DND-41 (cell line): ENCODE data around the gene USPL1.

ENCODE experiments used
- ATAC-seq: fragments of 200-7000 bp; cut with Tn5 transposase; 3 replicates; pipeline ENCODE4 v1.9.1; 2021; ENCODE audit warnings: low read depth; ENCODE audit not compliant: insufficient read depth
- DNase-seq: peaks from one replicate; pipeline ENCODE4 v3.0.0-alpha.2; 2020
- H2AFZ ChIP-seq: 2 replicates; pipeline ENCODE4 v1.6.0; 2012; ENCODE audit warnings: low read depth, low read length
- H3K27ac ChIP-seq: 2 replicates; pipeline ENCODE4 v1.5.1; 2012; ENCODE audit warnings: low read length, inconsistent platforms
- H3K27me3 ChIP-seq: fragments of 200-600 bp; sonication (generic); 2 replicates; pipeline ENCODE4 v1.6.0; 2012; ENCODE audit warnings: low read length, mild to moderate bottlenecking, inconsistent platforms; ENCODE audit not compliant: insufficient read depth, poor library complexity
- H3K36me3 ChIP-seq: 2 replicates; pipeline ENCODE4 v1.5.1; 2012; ENCODE audit warnings: low read length, inconsistent platforms; ENCODE audit not compliant: insufficient read depth
- H3K4me1 ChIP-seq: 2 replicates; pipeline ENCODE4 v1.5.1; 2012; ENCODE audit warnings: mild to moderate bottlenecking, low read length; ENCODE audit not compliant: insufficient read depth
- H3K4me2 ChIP-seq: 2 replicates; pipeline ENCODE4 v1.6.0; 2012; ENCODE audit warnings: mild to moderate bottlenecking, moderate library complexity, low read length, inconsistent platforms; ENCODE audit not compliant: insufficient read depth
- H3K4me3 ChIP-seq, 2 experiments: fragments of 200-600 bp in 1 of 2; shearing (Covaris generic) in 1 of 2; 2 replicates each; pipeline ENCODE4 v1.5.1; 2012 to 2016; ENCODE audit warnings: inconsistent platforms in 2 of 2, low read length in 2 of 2, mild to moderate bottlenecking in 2 of 2, low read depth in 1 of 2, moderate library complexity in 1 of 2
- H3K79me2 ChIP-seq: 2 replicates; pipeline ENCODE4 v1.6.0; 2012; ENCODE audit warnings: low read length, inconsistent platforms; ENCODE audit not compliant: insufficient read depth
- H3K9ac ChIP-seq: 2 replicates; pipeline ENCODE4 v1.6.0; 2012; ENCODE audit warnings: low read depth, mild to moderate bottlenecking, inconsistent platforms, low read length, moderate library complexity
- H3K9me3 ChIP-seq: 2 replicates; pipeline ENCODE4 v1.5.1; 2012; ENCODE audit warnings: low read length, moderate library complexity, mild to moderate bottlenecking, inconsistent platforms; ENCODE audit not compliant: insufficient read depth, severe bottlenecking
- H4K20me1 ChIP-seq: 2 replicates; pipeline ENCODE4 v1.6.0; 2012; ENCODE audit warnings: low read length; ENCODE audit not compliant: insufficient read depth
- CTCF ChIP-seq: IDR thresholded peaks from 2 replicates; pipeline ENCODE4 v1.5.1; 2012; ENCODE audit warnings: borderline replicate concordance, low read length, moderate library complexity, mild to moderate bottlenecking; ENCODE audit not compliant: poor library complexity, severe bottlenecking; ENCODE audit errors: extremely low read depth
- EZH2 ChIP-seq: IDR thresholded peaks from 3 replicates; pipeline ENCODE4 v1.6.1; 2012; ENCODE audit warnings: borderline replicate concordance, low read depth, mild to moderate bottlenecking, moderate library complexity, low read length, inconsistent platforms; ENCODE audit not compliant: severe bottlenecking

USPL1 gene

GRCh38 chr13:30697177-30697953 is 79.6 kb downstream of the USPL1 start:
- Histone ChIP-seq H3K27ac (no peak overlapping the region), H4K20me1 (no peaks in the 10 kb centered on the region), H3K79me2 (no peaks in the 10 kb centered on the region), H3K27me3 (no peaks in the 10 kb centered on the region), H3K4me1 (peaks cover 26% of the 10 kb centered on the region), H3K4me2 (no peak overlapping the region), H2AFZ (no peak overlapping the region), H3K9ac (no peak overlapping the region), H3K36me3 (no peaks in the 10 kb centered on the region), H3K4me3 (no peak overlapping the region), H3K9me3 (no peaks in the 10 kb centered on the region)
- DNase-seq (no peak), ATAC-seq (no peak)
- no peak for TF ChIP-seq EZH2
- TF ChIP-seq CTCF: no peak

DNA sequence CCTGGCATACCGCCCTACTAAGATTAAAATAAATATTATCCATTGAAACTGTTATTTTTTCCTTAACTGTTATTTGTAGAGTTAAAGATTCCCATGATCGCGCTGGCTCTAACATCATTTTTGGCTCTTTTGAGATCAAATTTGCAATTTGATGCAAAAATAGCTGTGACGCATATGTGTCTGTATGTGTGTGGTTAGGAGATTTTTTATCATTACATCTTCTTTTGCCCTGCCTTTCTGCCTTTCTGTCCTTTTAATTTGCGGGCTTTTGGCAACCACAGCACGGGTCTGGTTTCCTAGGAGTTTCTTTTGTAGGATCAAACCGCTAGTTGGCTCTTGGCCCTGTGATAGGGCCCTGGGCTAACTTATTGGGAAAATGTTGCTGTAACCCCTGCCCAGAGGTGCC is 80.3 kb downstream of the USPL1 start:
- H2AFZ ChIP-seq: no peak overlapping the region
- H3K79me2 ChIP-seq: no peaks in the 10 kb centered on the region
- TF ChIP-seq EZH2 (no peak), CTCF (no peak)
- no peak for ATAC-seq
- no peak overlapping the region for H3K27ac ChIP-seq
- no peaks in the 10 kb centered on the region for H3K27me3 ChIP-seq
- H3K4me1 ChIP-seq: peaks cover 26% of the 10 kb centered on the region
- DNase-seq: no peak
- H3K4me3 ChIP-seq: no peak overlapping the region
- no peak overlapping the region for H3K4me2 ChIP-seq
- no peak overlapping the region for H3K9ac ChIP-seq
- H3K36me3 ChIP-seq: no peaks in the 10 kb centered on the region
- no peaks in the 10 kb centered on the region for H3K9me3 ChIP-seq
- H4K20me1 ChIP-seq: no peaks in the 10 kb centered on the region

- TF ChIP-seq EZH2 (no peak), CTCF (no peak)
- Histone ChIP-seq H3K27me3 (no peaks in the 10 kb centered on the region), H3K4me2 (no peak overlapping the region), H3K4me3 (no peak overlapping the region), H2AFZ (no peak overlapping the region), H3K27ac (no peak overlapping the region), H3K79me2 (no peaks in the 10 kb centered on the region), H3K9ac (no peak overlapping the region), H3K36me3 (no peaks in the 10 kb centered on the region), H3K9me3 (no peaks in the 10 kb centered on the region), H3K4me1 (peaks cover 26% of the 10 kb centered on the region), H4K20me1 (no peaks in the 10 kb centered on the region)
- DNase-seq: no peak
- no peak for ATAC-seq
These were observed 80.8 kb downstream of the USPL1 start for GRCh38 chr13:30698488-30699005.
